Epithelial cell of prostate (primary cell): ENCODE results near the gene PLB1.
A peak's percentile ranks its signal among the peaks of the same experiment; 100 is the strongest.

ENCODE experiments used
- DNase-seq: peaks from one replicate; pipeline ENCODE4 v3.0.0-alpha.2; 2011; ENCODE audit warnings: low read depth, low spot score
- H3K27ac ChIP-seq: fragments of 450-650 bp; 2 replicates; pipeline ENCODE4 v1.5.1; 2017; ENCODE audit warnings: mild to moderate bottlenecking

PLB1 gene

GRCh38 chr2:28637066-28638047, 141.5 kb downstream of the PLB1 start:
- H3K27ac ChIP-seq = no peak overlapping the region
- no peak for DNase-seq

- no peak for DNase-seq
- no peak overlapping the region for H3K27ac ChIP-seq
Observed at GRCh38 chr2:28638102-28638501, 142.2 kb downstream of the PLB1 start.

- H3K27ac ChIP-seq = no peak overlapping the region
- no peak for DNase-seq
Observed at GRCh38 chr2:28639092-28639691, 143.3 kb downstream of the PLB1 start.

- peak overlapping the region; percentile 13 for H3K27ac ChIP-seq
- peak; percentile 77 for DNase-seq
Observed at GRCh38 chr2:28639836-28640235, 144.0 kb downstream of the PLB1 start.

- peak overlapping the region; percentile 13 for H3K27ac ChIP-seq
- DNase-seq = no peak
Observed at GRCh38 chr2:28640260-28640907, 144.5 kb downstream of the PLB1 start.

GRCh38 chr2:28640908-28641300, 145.0 kb downstream of the PLB1 start:
- DNase-seq = no peak
- no peak overlapping the region for H3K27ac ChIP-seq

GRCh38 chr2:28642796-28643195, 146.9 kb downstream of the PLB1 start:
- DNase-seq = no peak
- H3K27ac ChIP-seq = peak overlapping the region; percentile 97

- H3K27ac ChIP-seq = peak overlapping the region; percentile 97
- DNase-seq = no peak
Observed at GRCh38 chr2:28643327-28643726, 147.5 kb downstream of the PLB1 start.

- peak overlapping the region; percentile 97 for H3K27ac ChIP-seq
- DNase-seq = peak; percentile 91
Observed at GRCh38 chr2:28643911-28644334, 148.1 kb downstream of the PLB1 start.

GRCh38 chr2:28644760-28645159, 148.9 kb downstream of the PLB1 start:
- DNase-seq = no peak
- H3K27ac ChIP-seq = peak overlapping the region; percentile 97

- no peak for DNase-seq
- no peak overlapping the region for H3K27ac ChIP-seq
Observed at GRCh38 chr2:28645553-28645952, 149.7 kb downstream of the PLB1 start.

GRCh38 chr2:28647682-28648081, 151.8 kb downstream of the PLB1 start:
- DNase-seq = no peak
- no peak overlapping the region for H3K27ac ChIP-seq

GRCh38 chr2:28648147-28648546, 152.3 kb downstream of the PLB1 start:
- no peak for DNase-seq

GRCh38 chr2:28648671-28649395, 153.0 kb downstream of the PLB1 start:
- no peak for DNase-seq
- H3K27ac ChIP-seq = peak overlapping the region; percentile 64

More at GRCh38 chr2:28648147-28648546, 152.3 kb downstream of the PLB1 start:
- H3K27ac ChIP-seq = peak overlapping the region; percentile 64

GRCh38 chr2:28649481-28650265, 153.8 kb downstream of the PLB1 start:
- DNase-seq = no peak
- H3K27ac ChIP-seq = peak overlapping the region; percentile 64

- H3K27ac ChIP-seq = peak overlapping the region; percentile 64
- DNase-seq = no peak
Observed at GRCh38 chr2:28650266-28650584, 154.4 kb downstream of the PLB1 start.

- DNase-seq = no peak
- H3K27ac ChIP-seq = peak overlapping the region; percentile 64
Observed at GRCh38 chr2:28652217-28652616, 156.4 kb downstream of the PLB1 start.

- no peak for DNase-seq
- no peak overlapping the region for H3K27ac ChIP-seq
Observed at GRCh38 chr2:28653892-28654662, 158.2 kb downstream of the PLB1 start.
